OCI-LY3 (cell line): ENCODE results near the gene CAP1.

ENCODE experiments used
- H2AFZ ChIP-seq: fragments of 200-600, 300-600 bp; shearing (Covaris generic); 2 replicates; pipeline ENCODE4 v1.6.0; 2014; ENCODE audit warnings: antibody characterized with exemption, low read depth, low read length
- H3K27ac ChIP-seq: fragments of 200-600, 300-600 bp; sonication (generic); 2 replicates; pipeline ENCODE4 v1.5.1; 2014; ENCODE audit warnings: mild to moderate bottlenecking, low read length, moderate library complexity, mixed read lengths
- H3K27me3 ChIP-seq: fragments of 200-600, 300-600 bp; sonication (generic); 2 replicates; pipeline ENCODE4 v1.6.1; 2014; ENCODE audit warnings: low read depth, low read length, mixed read lengths
- H3K36me3 ChIP-seq: fragments of 200-600, 300-600 bp; sonication (generic); replicated peaks from 2 replicates; pipeline ENCODE3; 2014; ENCODE audit warnings: low read depth, low read length, mixed read lengths
- H3K4me1 ChIP-seq: fragments of 300-600, 200-600 bp; sonication (generic); 2 replicates; pipeline ENCODE4 v1.6.1; 2014; ENCODE audit warnings: low read length, mixed read lengths
- H3K4me2 ChIP-seq: fragments of 200-600, 300-600 bp; sonication (generic); 2 replicates; pipeline ENCODE4 v1.6.1; 2014; ENCODE audit warnings: low read length, mixed read lengths
- H3K4me3 ChIP-seq: fragments of 300-600, 200-600 bp; sonication (generic); 2 replicates; pipeline ENCODE4 v1.5.1; 2014; ENCODE audit warnings: antibody characterized with exemption, mild to moderate bottlenecking, low read length, moderate library complexity
- H3K79me2 ChIP-seq: fragments of 300-600, 200-600 bp; shearing (Covaris generic); 2 replicates; pipeline ENCODE4 v1.6.1; 2014; ENCODE audit warnings: mild to moderate bottlenecking, low read length, mixed read lengths
- H3K9ac ChIP-seq: fragments of 300-600, 200-600 bp; shearing (Covaris generic); 2 replicates; pipeline ENCODE4 v1.6.0; 2014; ENCODE audit warnings: mild to moderate bottlenecking, low read length, moderate library complexity
- H3K9me3 ChIP-seq: fragments of 200-600, 300-600 bp; shearing (Covaris generic); 2 replicates; pipeline ENCODE4 v1.6.1; 2014; ENCODE audit warnings: low read length, mixed read lengths; ENCODE audit not compliant: insufficient read depth
- H4K20me1 ChIP-seq: fragments of 200-600, 300-600 bp; sonication (generic); 2 replicates; pipeline ENCODE4 v1.6.1; 2016; ENCODE audit warnings: low read length, mixed read lengths; ENCODE audit not compliant: insufficient read depth
- CTCF ChIP-seq: fragments of 200-600, 300-600 bp; sonication (generic); IDR thresholded peaks from 2 replicates; pipeline ENCODE4 v1.5.1; 2014; ENCODE audit warnings: antibody characterized with exemption, low read length, low read depth
- EZH2phosphoT487 ChIP-seq: fragments of 200-600 bp; shearing (Covaris generic); IDR thresholded peaks from 2 replicates; pipeline ENCODE4 v1.6.1; 2018; ENCODE audit warnings: antibody characterized with exemption, mixed run types, low read depth

The CAP1 gene

GRCh38 chr1:40042341-40042740, 1.8 kb downstream of the CAP1 start:
- H3K79me2 ChIP-seq, result peaks cover 66% of the 10 kb centered on the region

GRCh38 chr1:40044110-40044509, 3.6 kb downstream of the CAP1 start:
- H4K20me1 ChIP-seq, result peaks cover 22% of the 10 kb centered on the region; the same call in 1 of the 2 replicates
- no peaks in the 10 kb centered on the region for H3K27me3 ChIP-seq
- peaks cover 80% of the 10 kb centered on the region for H3K79me2 ChIP-seq
- H3K4me2 ChIP-seq, result no peak overlapping the region
- TF ChIP-seq CTCF (no peak), EZH2phosphoT487 (no peak)
- no peak overlapping the region for H2AFZ ChIP-seq
- peaks cover 12% of the 10 kb centered on the region for H3K4me1 ChIP-seq
- no peak overlapping the region for H3K4me3 ChIP-seq
- H3K9me3 ChIP-seq, result no peaks in the 10 kb centered on the region
- peaks cover 13% of the 10 kb centered on the region for H3K36me3 ChIP-seq
- no peak overlapping the region for H3K27ac ChIP-seq
- no peak overlapping the region for H3K9ac ChIP-seq

More at GRCh38 chr1:40042341-40042740, 1.8 kb downstream of the CAP1 start:
- no peak overlapping the region for H3K27ac ChIP-seq
- no peak overlapping the region for H2AFZ ChIP-seq
- H3K9me3 ChIP-seq, result no peaks in the 10 kb centered on the region
- H3K9ac ChIP-seq, result no peak overlapping the region
- H3K4me1 ChIP-seq, result peaks cover 22% of the 10 kb centered on the region
- TF ChIP-seq EZH2phosphoT487, result no peak
- peaks cover 17% of the 10 kb centered on the region; the same call in 1 of the 2 replicates for H4K20me1 ChIP-seq
- no peak overlapping the region for H3K4me3 ChIP-seq
- H3K27me3 ChIP-seq, result no peaks in the 10 kb centered on the region
- peaks cover 12% of the 10 kb centered on the region for H3K36me3 ChIP-seq
- peak overlapping the region; percentile 83; the same call in 1 of the 2 replicates for H3K4me2 ChIP-seq

GRCh38 chr1:40045182-40045581, 4.7 kb downstream of the CAP1 start:
- H3K4me1 ChIP-seq, result peaks cover 21% of the 10 kb centered on the region
- no peak overlapping the region for H3K27ac ChIP-seq
- no peak overlapping the region for H3K9ac ChIP-seq
- no peaks in the 10 kb centered on the region for H3K9me3 ChIP-seq
- peaks cover 13% of the 10 kb centered on the region for H3K36me3 ChIP-seq
- no peak overlapping the region for H2AFZ ChIP-seq
- no peaks in the 10 kb centered on the region for H3K27me3 ChIP-seq
- peaks cover 91% of the 10 kb centered on the region for H3K79me2 ChIP-seq
- TF ChIP-seq CTCF (no peak), EZH2phosphoT487 (no peak)
- peaks cover 31% of the 10 kb centered on the region; the same call in 1 of the 2 replicates for H4K20me1 ChIP-seq
- no peak overlapping the region for H3K4me3 ChIP-seq
- H3K4me2 ChIP-seq, result no peak overlapping the region

GRCh38 chr1:40045766-40046165, 5.2 kb downstream of the CAP1 start:
- H3K4me2 ChIP-seq, result no peak overlapping the region
- no peaks in the 10 kb centered on the region for H3K27me3 ChIP-seq
- H3K27ac ChIP-seq, result no peak overlapping the region
- H3K79me2 ChIP-seq, result peaks cover 92% of the 10 kb centered on the region
- peaks cover 32% of the 10 kb centered on the region; the same call in 1 of the 2 replicates for H4K20me1 ChIP-seq
- peaks cover 13% of the 10 kb centered on the region for H3K36me3 ChIP-seq
- H2AFZ ChIP-seq, result no peak overlapping the region
- no peaks in the 10 kb centered on the region for H3K9me3 ChIP-seq
- no peak overlapping the region for H3K4me3 ChIP-seq
- no peak overlapping the region for H3K9ac ChIP-seq
- TF ChIP-seq CTCF, result no peak
- no peak for TF ChIP-seq EZH2phosphoT487
- H3K4me1 ChIP-seq, result peaks cover 24% of the 10 kb centered on the region
